GM18517 (cell line): Measurements from ENCODE around the gene UCN2.
"Not testable (repeated sequence)": the region's sequence is repeated elsewhere in the genome, so short reads cannot be mapped to it uniquely, and the experiment has no call there.

ENCODE experiments used
- ATAC-seq: cut with Tn5 transposase; IDR thresholded peaks from one replicate; pipeline ENCODE4 v1.9.1; 2021; ENCODE audit warnings: mild to moderate bottlenecking, moderate library complexity; ENCODE audit not compliant: unreplicated experiment

The UCN2 gene

GRCh38 chr3:48543271-48543866 lies 20.2 kb downstream of the UCN2 start:
- ATAC-seq = no peak

GRCh38 chr3:48538451-48538850 lies 25.1 kb downstream of the UCN2 start:
- ATAC-seq = no peak

- no peak for ATAC-seq
Measured at GRCh38 chr3:48536785-48537184, 26.8 kb downstream of the UCN2 start.

- ATAC-seq = no peak
Measured at GRCh38 chr3:48536116-48536515, 27.5 kb downstream of the UCN2 start.

- ATAC-seq = no peak
Measured at GRCh38 chr3:48535578-48535977, 28.0 kb downstream of the UCN2 start.

- ATAC-seq = no peak
Measured at GRCh38 chr3:48532977-48533337, 30.6 kb downstream of the UCN2 start.

GRCh38 chr3:48532271-48532976 lies 31.2 kb downstream of the UCN2 start:
- ATAC-seq = no peak

- ATAC-seq = not testable (repeated sequence)
Measured at GRCh38 chr3:48530701-48531100, 32.9 kb downstream of the UCN2 start.

- no peak for ATAC-seq
Measured at GRCh38 chr3:48528754-48529153, 34.8 kb downstream of the UCN2 start.

- ATAC-seq = no peak
Measured at GRCh38 chr3:48528048-48528447, 35.5 kb downstream of the UCN2 start.

- no peak for ATAC-seq
Measured at GRCh38 chr3:48524970-48525369, 38.6 kb downstream of the UCN2 start.

- no peak for ATAC-seq
Measured at GRCh38 chr3:48521635-48522034, 41.9 kb downstream of the UCN2 start.

GRCh38 chr3:48519277-48519643 lies 44.3 kb downstream of the UCN2 start:
- no peak for ATAC-seq

- ATAC-seq = no peak
Measured at GRCh38 chr3:48518638-48519276, 44.8 kb downstream of the UCN2 start.

GRCh38 chr3:48518069-48518468 lies 45.5 kb downstream of the UCN2 start:
- ATAC-seq = no peak

- ATAC-seq = no peak
Measured at GRCh38 chr3:48516571-48516970, 47.0 kb downstream of the UCN2 start.

GRCh38 chr3:48514431-48515227 lies 49.0 kb downstream of the UCN2 start:
- ATAC-seq = no peak
